Transverse colon (tissue), 4 donors: ENCODE data around the gene GNLY. TPM values are rescaled to one million over a fixed set of nuclear protein-coding genes. Genes with fewer than 3 reads are reported as not detected.
A peak's percentile ranks its signal among the peaks of the same experiment; 100 is the strongest.

Experiments
- DNase-seq: peaks from one replicate; pipeline ENCODE4 v3.0.0-alpha.2; 2019
- H3K27ac ChIP-seq, 4 donors: fragments of 200-600 bp; sonication (generic); 2 replicates each; pipeline ENCODE4 v1.5.1; 2016 to 2018; ENCODE audit warnings: inconsistent platforms in 4 of 4
- H3K27me3 ChIP-seq: fragments of 200-600 bp; sonication (generic); 2 replicates; pipeline ENCODE4 v1.5.1; 2017; ENCODE audit warnings: inconsistent platforms
- H3K36me3 ChIP-seq, 4 donors: fragments of 200-600 bp; sonication (generic); 2 replicates each; pipeline ENCODE4 v1.5.1; 2017 to 2019; ENCODE audit warnings: inconsistent platforms in 4 of 4
- H3K4me1 ChIP-seq, 4 donors: fragments of 200-600 bp; sonication (generic); 2 replicates each; pipeline ENCODE4 v1.5.1; 2017 to 2020; ENCODE audit warnings: inconsistent platforms in 4 of 4
- H3K4me3 ChIP-seq, 4 donors: fragments of 200-600 bp; sonication (generic); 1 replicate in 1 of 4; 2 replicates in 3 of 4; pipeline versions ENCODE4 v1.5.1 to v1.6.1; 2017 to 2019; ENCODE audit warnings: inconsistent platforms in 4 of 4
- H3K9me3 ChIP-seq, 2 donors: fragments of 200-600 bp; sonication (generic); 2 replicates each; pipeline ENCODE4 v1.5.1; 2017 to 2019; ENCODE audit warnings: inconsistent platforms in 2 of 2
- EP300 ChIP-seq: sonication (generic); formaldehyde crosslinking; IDR thresholded peaks from one replicate; pipeline ENCODE4 v1.6.1; 2017; ENCODE audit warnings: antibody characterized with exemption, low read depth
- POLR2A ChIP-seq: fragments of 450-650 bp; IDR thresholded peaks from one replicate; pipeline ENCODE4 v1.6.1; 2016; ENCODE audit warnings: antibody characterized with exemption, mild to moderate bottlenecking, moderate library complexity
- POLR2AphosphoS5 ChIP-seq, 3 donors: sonication (generic); formaldehyde crosslinking; IDR thresholded peaks; one replicate each; pipeline ENCODE4 v1.6.1; 2016; ENCODE audit warnings: antibody characterized with exemption in 3 of 3
- WGBS, 2 donors: methylation state at CpG; one replicate each; pipeline ENCODE4 v1.1.5; 2018; ENCODE audit warnings: low coverage in 1 of 2; 5-methylcytosine and 5-hydroxymethylcytosine counted together
- in situ Hi-C, 4 donors: fragments of 200-750 bp; cut with MboI; loops; one replicate each; pipeline versions ENCODE4 v1.15.0 to v1.15.1; 2017; ENCODE audit warnings: low sequenced_read_pairs in 3 of 4, low pct_ligation_motif_present in 1 of 4, low pct_unique_long_range_greater_than_20kb in 1 of 4
- intact Hi-C: fragments of 100-400 bp; cut with DNase I; formaldehyde crosslinking; loops from one replicate; pipeline ENCODE4 v1.15.1; 2023; ENCODE audit warnings: low total_unique reads
- total RNA-seq, 4 donors: library from RNA; depleted of rRNA; stranded (reverse); fragments of >200 nt; gene quantifications; one replicate each; pipeline ENCODE4 v1.1.0, GENCODE V29; 2016
- TF ChIP-seq, protein P1 (sequence below), 5 experiments: fragments of 200-600 bp in 3 of 5; fragments of 450-650 bp in 2 of 5; sonication (generic) in 3 of 5; IDR thresholded peaks; 1 replicate in 2 of 5; 2 replicates in 3 of 5; pipeline ENCODE4 v1.5.1; 2016 to 2017; ENCODE audit warnings: antibody characterized with exemption in 5 of 5, inconsistent platforms in 3 of 5, mild to moderate bottlenecking in 2 of 5, moderate library complexity in 1 of 5

GNLY gene
- total RNA-seq, 4 donors from 2014 or later: 5.2 to 11.7 TPM; not detected in 2

- H3K4me3 ChIP-seq: no peak overlapping the region
- no peaks in the 10 kb centered on the region for H3K36me3 ChIP-seq
- peak; percentile 92 for DNase-seq
- H3K9me3 ChIP-seq: no peaks in the 10 kb centered on the region
- TF ChIP-seq, protein P1, sequence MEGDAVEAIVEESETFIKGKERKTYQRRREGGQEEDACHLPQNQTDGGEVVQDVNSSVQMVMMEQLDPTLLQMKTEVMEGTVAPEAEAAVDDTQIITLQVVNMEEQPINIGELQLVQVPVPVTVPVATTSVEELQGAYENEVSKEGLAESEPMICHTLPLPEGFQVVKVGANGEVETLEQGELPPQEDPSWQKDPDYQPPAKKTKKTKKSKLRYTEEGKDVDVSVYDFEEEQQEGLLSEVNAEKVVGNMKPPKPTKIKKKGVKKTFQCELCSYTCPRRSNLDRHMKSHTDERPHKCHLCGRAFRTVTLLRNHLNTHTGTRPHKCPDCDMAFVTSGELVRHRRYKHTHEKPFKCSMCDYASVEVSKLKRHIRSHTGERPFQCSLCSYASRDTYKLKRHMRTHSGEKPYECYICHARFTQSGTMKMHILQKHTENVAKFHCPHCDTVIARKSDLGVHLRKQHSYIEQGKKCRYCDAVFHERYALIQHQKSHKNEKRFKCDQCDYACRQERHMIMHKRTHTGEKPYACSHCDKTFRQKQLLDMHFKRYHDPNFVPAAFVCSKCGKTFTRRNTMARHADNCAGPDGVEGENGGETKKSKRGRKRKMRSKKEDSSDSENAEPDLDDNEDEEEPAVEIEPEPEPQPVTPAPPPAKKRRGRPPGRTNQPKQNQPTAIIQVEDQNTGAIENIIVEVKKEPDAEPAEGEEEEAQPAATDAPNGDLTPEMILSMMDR (IDR thresholded peaks at IDR 0.05): peak; percentile 94 to 99 (median 98)
- TF ChIP-seq POLR2A: no peak
- H3K27ac ChIP-seq: peak overlapping the region in 1 of 4 donors; percentile 23
- no peaks in the 10 kb centered on the region for H3K27me3 ChIP-seq
- intact Hi-C loops: no loop called here
- H3K4me1 ChIP-seq: peaks cover 4 to 8% (median 6%) of the 10 kb centered on the region in 4 donors
- WGBS, 2 donors: 17% methylated on average over 22 of the region's 25 CpGs; no CpG with 5 or more reads in 1 of the 2 donors
- in situ Hi-C loops: no loop called here
These were observed 15.1 kb upstream of the GNLY start for GRCh38 chr2:85678794-85679672.

- TF ChIP-seq EP300: no peak
- TF ChIP-seq POLR2AphosphoS5 (IDR thresholded peaks at IDR 0.05): no peak
- TF ChIP-seq POLR2A: no peak
- TF ChIP-seq, protein P1 (IDR thresholded peaks at IDR 0.05): no peak
- no peak for DNase-seq
- H3K27ac ChIP-seq: no peak overlapping the region
- H3K4me3 ChIP-seq: no peak overlapping the region
- 82 to 84% methylated on average over 2 of the region's 2 CpGs for WGBS, 2 donors
- no peaks in the 10 kb centered on the region for H3K27me3 ChIP-seq
- in situ Hi-C loops: no loop called here
- H3K4me1 ChIP-seq: peaks cover 4 to 8% (median 6%) of the 10 kb centered on the region in 4 donors
- no peaks in the 10 kb centered on the region for H3K36me3 ChIP-seq
- intact Hi-C loops: no loop called here
- H3K9me3 ChIP-seq: no peaks in the 10 kb centered on the region
These were observed 13.3 kb upstream of the GNLY start for GRCh38 chr2:85680707-85681371.

DNA sequence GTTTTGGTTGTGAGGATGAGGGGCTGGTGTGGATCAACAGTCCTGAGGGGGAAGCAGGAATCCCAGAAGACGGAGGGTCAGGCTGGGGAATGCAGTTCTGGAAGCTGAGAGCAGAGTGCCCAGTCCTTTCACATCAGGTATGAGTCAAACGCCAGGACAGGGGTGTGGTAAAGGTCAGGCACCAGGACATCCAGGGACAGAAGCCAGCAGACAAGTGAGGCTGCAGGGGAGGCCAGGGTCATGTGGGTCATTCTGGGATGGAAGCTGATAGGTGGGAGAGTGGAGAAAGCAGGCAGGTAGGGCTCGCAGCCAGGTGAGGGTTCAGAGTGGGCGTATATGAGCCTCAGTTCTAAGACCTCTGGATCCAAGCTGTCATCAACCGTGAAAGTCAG is 12.8 kb upstream of the GNLY start:
- Histone ChIP-seq H3K4me3 (no peak overlapping the region), H3K27ac (no peak overlapping the region), H3K9me3 (no peaks in the 10 kb centered on the region), H3K4me1 (peaks cover 4 to 8% (median 6%) of the 10 kb centered on the region in 4 donors), H3K36me3 (no peaks in the 10 kb centered on the region), H3K27me3 (no peaks in the 10 kb centered on the region)
- DNase-seq: no peak
- in situ Hi-C loops (no loop called here), intact Hi-C loops (no loop called here)
- WGBS, 2 donors: 77 to 79% methylated on average over 5 of the region's 5 CpGs
- TF ChIP-seq EP300 (no peak), POLR2AphosphoS5 (IDR thresholded peaks at IDR 0.05) (no peak), POLR2A (no peak)
- TF ChIP-seq, protein P1 (IDR thresholded peaks at IDR 0.05): no peak

GRCh38 chr2:85681776-85682175 is 12.4 kb upstream of the GNLY start:
- Histone ChIP-seq H3K9me3 (no peaks in the 10 kb centered on the region), H3K4me3 (no peak overlapping the region), H3K36me3 (no peaks in the 10 kb centered on the region), H3K27ac (no peak overlapping the region), H3K4me1 (peaks cover 4 to 8% (median 6%) of the 10 kb centered on the region in 4 donors), H3K27me3 (no peaks in the 10 kb centered on the region)
- no peak for DNase-seq
- in situ Hi-C loops (no loop called here), intact Hi-C loops (loop anchor here (2.0 kb wide), 1 partner anchor 125 kb away; no protein-coding TSS in a partner anchor)
- 100% methylated on average over 1 of the region's 1 CpG; no CpG with 5 or more reads in 1 of the 2 donors for WGBS, 2 donors
- no peak for TF ChIP-seq POLR2A
